Right cardiac atrium (tissue), 5 donors: ENCODE measurements around the gene RUNX1. TPM values are rescaled to one million over a fixed set of nuclear protein-coding genes. Genes with fewer than 3 reads are reported as not detected.

Experiments
- ATAC-seq, 2 donors: fragments of 200-7000 bp; cut with Tn5 transposase; one replicate each; pipeline versions ENCODE4 v1.8.0 to v1.9.1; 2020; ENCODE audit warnings: moderate library complexity in 2 of 2, mild to moderate bottlenecking in 1 of 2
- DNase-seq, 3 donors: peaks; one replicate each; pipeline ENCODE4 v3.0.0-alpha.2; 2020
- H3K27ac ChIP-seq: one replicate; pipeline ENCODE4 v1.5.1; 2013; ENCODE audit warnings: mild to moderate bottlenecking, low read length, control low read depth, moderate library complexity
- H3K27me3 ChIP-seq: one replicate; pipeline ENCODE4 v1.6.1; 2013; ENCODE audit not compliant: control insufficient read depth, insufficient read depth
- H3K4me1 ChIP-seq: one replicate; pipeline ENCODE4 v1.6.1; 2013; ENCODE audit warnings: low read length; ENCODE audit not compliant: control insufficient read depth, insufficient read depth
- H3K4me3 ChIP-seq: one replicate; pipeline ENCODE4 v1.5.1; 2013; ENCODE audit warnings: low read length, control low read depth
- H3K9me3 ChIP-seq: one replicate; pipeline ENCODE4 v1.6.1; 2013; ENCODE audit warnings: low read length; ENCODE audit not compliant: control insufficient read depth
- WGBS: extraction: QIAGEN DNeasy Blood & Tissue Kit; methylation state at CpG from one replicate; pipeline ENCODE4 v1.1.7; 2013; 5-methylcytosine and 5-hydroxymethylcytosine counted together
- intact Hi-C, 4 donors: fragments of 100-400 bp; cut with DNase I; formaldehyde crosslinking; loops; one replicate each; pipeline versions ENCODE4 v1.11.0 to v1.14.0; 2022 to 2023
- polyA plus RNA-seq: library from polyadenylated mRNA; stranded (reverse); fragments of 200-250 nt; gene quantifications from one replicate; pipeline ENCODE4 v1.2.3, GENCODE V29; 2013
- total RNA-seq, 4 donors: library from RNA; stranded (reverse); fragmentation: NEBNext Ultra II Directional; extraction: Animal tissue kit (Norgen Biotek cat#: 25700); gene quantifications; one replicate each; pipeline ENCODE4 v1.2.1, GENCODE V29; 2021
- donor health status: healthy with polysubstance abuse.
- donor health status: DM: no; HTN: yes; CAD: no.
- donor health status: DM: no; HTN: no; CAD: no.
- donor health status: DM: no; HTN: yes; CAD: no; lungs with severe emphysema.
- donor health status: DM: yes; HTN: yes; CAD: no.

RUNX1 gene
- total and polyA plus RNA-seq, 5 donors: 0.81 to 17.6 (median 4.4) TPM

DNA sequence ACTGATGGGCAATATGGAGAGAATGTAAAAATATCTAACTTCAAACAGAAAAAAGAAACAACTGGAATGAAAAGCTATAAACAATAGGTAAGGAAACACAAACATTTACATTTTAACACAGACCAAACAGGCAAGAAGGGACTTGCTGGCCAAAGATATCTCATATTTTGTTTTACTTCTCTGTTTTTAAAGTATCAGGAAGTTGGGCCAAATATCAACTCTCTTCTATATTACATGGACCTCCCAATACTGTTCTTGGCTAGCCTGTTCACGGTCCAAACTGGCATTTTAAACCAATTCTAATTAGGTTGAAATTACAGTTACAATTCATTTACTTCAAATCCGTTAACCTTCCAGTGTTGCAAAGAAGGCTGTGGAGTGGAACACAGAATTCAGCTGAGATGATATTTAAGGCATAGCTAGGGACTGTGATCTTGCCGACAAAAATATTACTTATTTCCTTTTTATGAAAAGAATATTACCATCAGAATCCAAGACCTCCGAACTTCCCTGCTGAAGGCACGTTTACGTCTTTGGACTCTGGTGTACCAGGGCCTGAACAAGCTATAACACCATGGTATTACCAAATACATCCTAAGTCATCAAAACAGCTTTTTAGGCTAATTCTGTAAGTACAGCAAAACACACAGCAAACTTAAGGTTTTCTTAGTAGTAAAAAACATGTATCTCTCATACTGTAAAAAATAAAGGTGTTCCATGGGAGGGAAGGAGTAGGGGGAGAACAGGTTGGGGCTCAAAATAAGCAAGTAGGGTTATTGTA is 165.4 kb downstream of the RUNX1 start:
- no peak for DNase-seq
- no peak overlapping the region for H3K27ac ChIP-seq
- H3K4me3 ChIP-seq: no peak overlapping the region
- intact Hi-C loops: loop anchor here in 1 of 4 donors (10.0 kb wide), 1 partner anchor 961 kb away; no protein-coding TSS in a partner anchor
- no peak for ATAC-seq
- WGBS: 85% methylated on average over 6 of the region's 6 CpGs
- H3K27me3 ChIP-seq: no peaks in the 10 kb centered on the region
- no peaks in the 10 kb centered on the region for H3K9me3 ChIP-seq
- H3K4me1 ChIP-seq: no peaks in the 10 kb centered on the region

DNA sequence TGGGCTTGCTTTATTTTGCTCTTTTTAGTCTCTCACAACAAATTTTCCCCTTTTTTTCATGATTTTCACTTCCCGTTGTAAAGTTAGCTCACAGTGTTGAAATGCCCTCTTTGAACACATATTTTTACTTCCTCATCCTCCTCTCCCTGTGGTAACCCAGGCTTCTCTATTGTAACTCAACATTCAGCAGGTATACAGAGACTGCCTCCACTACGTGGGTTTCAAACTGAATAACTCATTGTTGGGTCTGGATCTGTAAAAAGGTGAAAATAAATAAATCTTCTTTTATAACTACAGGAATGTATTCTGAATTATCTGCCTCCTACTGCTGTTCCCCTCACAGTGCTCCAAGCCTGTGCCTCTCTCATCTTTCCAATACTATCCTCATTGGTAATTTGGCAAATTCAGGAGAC is 166.4 kb downstream of the RUNX1 start:
- H3K27me3 ChIP-seq: no peaks in the 10 kb centered on the region
- H3K9me3 ChIP-seq: no peaks in the 10 kb centered on the region
- H3K4me1 ChIP-seq: no peaks in the 10 kb centered on the region
- 77% methylated on average over 2 of the region's 2 CpGs for WGBS
- ATAC-seq: peak in 1 of 2 donors; percentile 65
- no peak overlapping the region for H3K4me3 ChIP-seq
- no peak overlapping the region for H3K27ac ChIP-seq
- DNase-seq: no peak
- intact Hi-C loops: loop anchor here in 1 of 4 donors (10.0 kb wide), 1 partner anchor 962 kb away; no protein-coding TSS in a partner anchor

- intact Hi-C loops: loop anchor here in 1 of 4 donors (10.0 kb wide), 1 partner anchor 963 kb away; no protein-coding TSS in a partner anchor
- Histone ChIP-seq H3K27me3 (no peaks in the 10 kb centered on the region), H3K4me3 (no peak overlapping the region), H3K27ac (no peak overlapping the region), H3K9me3 (no peaks in the 10 kb centered on the region), H3K4me1 (no peaks in the 10 kb centered on the region)
- no peak for ATAC-seq
- no peak for DNase-seq
- WGBS: 75% methylated on average over 4 of the region's 4 CpGs
These were observed 167.2 kb downstream of the RUNX1 start for GRCh38 chr21:34881839-34882371.

DNA sequence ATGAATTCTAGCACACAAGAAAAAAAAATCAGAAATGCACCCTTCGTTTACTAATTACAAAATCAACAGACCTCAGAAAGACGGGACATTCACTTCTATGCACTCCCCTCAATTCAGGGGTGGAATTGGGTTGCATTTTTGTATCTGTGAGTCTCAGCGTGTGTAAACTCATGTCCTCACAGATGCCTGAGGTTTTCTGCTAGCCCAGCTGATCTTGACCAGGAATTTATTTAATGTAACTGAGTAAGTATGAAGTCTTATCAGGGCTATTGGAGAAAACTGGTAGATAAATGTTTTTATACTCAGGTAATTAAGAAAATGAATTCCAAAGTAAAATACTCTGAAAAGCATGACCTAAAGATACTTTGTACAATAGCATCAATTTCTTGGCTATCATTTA is 167.7 kb downstream of the RUNX1 start:
- Histone ChIP-seq H3K27me3 (no peaks in the 10 kb centered on the region), H3K4me3 (no peak overlapping the region), H3K27ac (no peak overlapping the region), H3K9me3 (no peaks in the 10 kb centered on the region), H3K4me1 (no peaks in the 10 kb centered on the region)
- 81% methylated on average over 3 of the region's 3 CpGs for WGBS
- DNase-seq (no peak), ATAC-seq (no peak)
- intact Hi-C loops: loop anchor here in 1 of 4 donors (10.0 kb wide), 1 partner anchor 963 kb away; no protein-coding TSS in a partner anchor

GRCh38 chr21:34880401-34880800 is 168.7 kb downstream of the RUNX1 start:
- ATAC-seq (no peak), DNase-seq (no peak)
- no peaks in the 10 kb centered on the region for H3K4me1 ChIP-seq
- no peaks in the 10 kb centered on the region for H3K27me3 ChIP-seq
- no peak overlapping the region for H3K4me3 ChIP-seq
- intact Hi-C loops: loop anchor here in 1 of 4 donors (10.0 kb wide), 1 partner anchor 964 kb away; no protein-coding TSS in a partner anchor
- WGBS: 88% methylated on average over 7 of the region's 7 CpGs
- no peak overlapping the region for H3K27ac ChIP-seq
- no peaks in the 10 kb centered on the region for H3K9me3 ChIP-seq

DNA sequence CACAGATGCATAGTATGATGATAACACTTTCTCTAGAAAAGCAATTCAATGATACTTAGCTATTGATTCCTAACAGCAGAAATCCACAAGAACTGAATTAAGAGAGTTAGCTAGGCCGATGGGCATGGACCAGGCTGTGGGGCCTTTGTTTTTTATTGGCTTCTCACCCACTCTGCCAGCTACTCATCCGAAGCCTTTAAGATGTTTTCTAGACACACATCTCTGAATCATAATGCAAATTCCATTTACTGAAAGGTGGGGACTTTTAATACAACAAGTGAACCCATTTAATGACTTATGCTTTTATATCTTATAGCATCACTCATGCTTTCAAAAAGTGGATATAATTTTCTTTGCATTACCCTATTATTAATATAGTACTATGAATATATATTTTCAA is 170.2 kb downstream of the RUNX1 start:
- DNase-seq (no peak), ATAC-seq (no peak)
- H3K27me3 ChIP-seq: no peaks in the 10 kb centered on the region
- no peak overlapping the region for H3K27ac ChIP-seq
- no peaks in the 10 kb centered on the region for H3K9me3 ChIP-seq
- H3K4me1 ChIP-seq: no peaks in the 10 kb centered on the region
- intact Hi-C loops: loop anchor here in 1 of 4 donors (10.0 kb wide), 1 partner anchor 134 kb away; no protein-coding TSS in a partner anchor
- no peak overlapping the region for H3K4me3 ChIP-seq
- WGBS: 88% methylated on average over 2 of the region's 2 CpGs

DNA sequence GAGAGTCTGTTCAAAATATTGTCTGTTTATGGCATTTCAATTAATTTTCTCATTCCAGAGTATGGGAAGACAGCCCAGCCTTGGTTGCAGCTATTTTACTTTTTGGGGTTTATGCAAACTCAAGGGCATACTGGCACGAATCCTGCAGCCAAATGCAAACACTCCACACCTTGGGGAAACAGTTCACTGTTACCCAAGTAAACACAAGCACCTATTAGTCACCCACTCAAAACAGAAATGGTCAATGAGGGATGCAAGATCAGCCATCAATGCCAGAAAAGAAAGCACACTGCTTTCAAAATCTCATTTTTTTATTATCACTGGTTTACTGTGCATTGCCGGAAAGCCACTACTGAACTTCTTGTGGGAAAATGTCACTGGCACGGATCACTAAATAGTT is 170.6 kb downstream of the RUNX1 start:
- H3K27ac ChIP-seq: no peak overlapping the region
- ATAC-seq (no peak), DNase-seq (no peak)
- H3K4me1 ChIP-seq: no peaks in the 10 kb centered on the region
- H3K4me3 ChIP-seq: no peak overlapping the region
- H3K9me3 ChIP-seq: no peaks in the 10 kb centered on the region
- intact Hi-C loops: loop anchor here in 1 of 4 donors (10.0 kb wide), 1 partner anchor 134 kb away; no protein-coding TSS in a partner anchor
- no peaks in the 10 kb centered on the region for H3K27me3 ChIP-seq
- WGBS: 86% methylated on average over 3 of the region's 3 CpGs

DNA sequence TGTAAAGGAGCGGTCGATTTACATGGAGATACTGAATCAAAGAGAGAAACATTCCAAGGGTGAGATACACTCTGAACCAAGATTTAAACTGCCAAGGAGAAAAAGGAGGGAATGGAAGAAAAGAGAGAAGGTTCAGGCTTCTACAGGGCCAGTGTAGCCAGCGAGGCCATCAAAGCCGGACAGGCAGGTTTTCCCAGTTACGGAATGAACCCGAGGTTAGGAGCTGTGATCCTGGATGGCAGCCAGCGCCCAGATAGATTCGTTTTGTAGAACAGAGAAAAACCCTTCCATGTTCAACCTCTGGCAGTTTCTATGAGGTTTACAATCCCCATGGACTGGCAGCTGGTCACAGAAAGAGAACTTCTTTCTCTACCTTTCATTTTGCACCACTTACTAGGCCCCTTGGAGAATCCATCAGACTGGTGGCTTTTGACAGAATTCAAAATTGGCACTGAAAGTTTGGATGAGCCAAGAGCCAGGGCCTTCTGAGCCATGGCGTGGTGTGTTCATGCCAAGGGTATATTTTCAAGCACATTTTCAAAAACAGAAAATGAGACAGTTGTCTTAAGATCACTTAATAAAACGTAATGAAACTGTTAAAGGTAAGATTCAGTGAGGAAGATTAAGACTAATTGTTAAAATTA is 171.5 kb downstream of the RUNX1 start:
- ATAC-seq (no peak), DNase-seq (no peak)
- Histone ChIP-seq H3K4me3 (no peak overlapping the region), H3K4me1 (no peaks in the 10 kb centered on the region), H3K27ac (no peak overlapping the region), H3K27me3 (no peaks in the 10 kb centered on the region), H3K9me3 (no peaks in the 10 kb centered on the region)
- WGBS: 79% methylated on average over 10 of the region's 10 CpGs
- intact Hi-C loops: loop anchor here in 1 of 4 donors (10.0 kb wide), 1 partner anchor 133 kb away; no protein-coding TSS in a partner anchor

GRCh38 chr21:34875830-34876229 is 173.3 kb downstream of the RUNX1 start:
- Histone ChIP-seq H3K27me3 (no peaks in the 10 kb centered on the region), H3K9me3 (no peaks in the 10 kb centered on the region), H3K27ac (no peak overlapping the region), H3K4me1 (no peaks in the 10 kb centered on the region), H3K4me3 (no peak overlapping the region)
- 81% methylated on average over 6 of the region's 6 CpGs for WGBS
- intact Hi-C loops: loop anchor here in 1 of 4 donors (10.0 kb wide), 1 partner anchor 131 kb away; no protein-coding TSS in a partner anchor
- no peak for ATAC-seq
- no peak for DNase-seq

DNA sequence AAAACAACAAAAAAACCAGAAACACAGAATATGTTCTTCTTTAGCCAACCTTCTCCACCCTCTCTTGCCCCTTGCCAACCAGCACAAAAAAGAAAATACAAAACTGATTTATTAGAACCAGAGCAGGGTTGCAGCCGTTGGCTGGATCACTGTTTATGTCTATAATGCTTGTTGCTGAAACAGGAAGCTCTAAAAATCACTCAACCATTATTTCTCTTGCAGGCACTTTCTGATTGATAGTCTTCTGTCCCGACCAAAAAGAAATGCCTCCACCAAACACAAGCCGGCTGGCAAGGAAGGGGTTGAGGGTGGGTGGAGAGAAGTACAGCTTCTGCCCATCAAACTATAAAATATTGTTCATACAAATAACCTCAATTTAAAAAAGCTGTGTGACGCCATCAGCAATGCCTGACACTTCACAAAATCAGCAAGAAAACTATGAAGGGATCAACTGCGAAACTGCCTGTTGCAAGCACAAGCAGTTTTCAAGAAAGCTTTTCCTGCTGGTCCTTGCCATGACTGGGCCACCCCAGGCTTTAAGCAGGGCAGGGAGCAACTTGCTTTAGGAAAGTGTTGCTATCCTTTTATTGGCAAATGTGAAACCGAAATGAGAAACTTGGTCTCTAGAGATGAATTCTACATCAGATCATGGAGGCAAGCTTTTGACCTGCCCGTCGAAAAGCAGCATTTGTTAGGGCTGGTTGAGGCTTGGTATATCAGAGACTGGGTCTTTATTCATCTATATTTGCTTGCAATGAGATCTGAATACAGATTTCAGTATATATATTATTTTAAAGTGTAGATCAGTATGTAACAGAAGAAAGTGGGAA is 174.2 kb downstream of the RUNX1 start:
- DNase-seq (no peak), ATAC-seq (no peak)
- no peaks in the 10 kb centered on the region for H3K4me1 ChIP-seq
- H3K27ac ChIP-seq: no peak overlapping the region
- WGBS: 72% methylated on average over 8 of the region's 8 CpGs
- no peaks in the 10 kb centered on the region for H3K27me3 ChIP-seq
- no peaks in the 10 kb centered on the region for H3K9me3 ChIP-seq
- no peak overlapping the region for H3K4me3 ChIP-seq
- intact Hi-C loops: loop anchor here in 1 of 4 donors (10.0 kb wide), 1 partner anchor 130 kb away; no protein-coding TSS in a partner anchor
